ENCODE data around the gene COX8A.

DNA sequence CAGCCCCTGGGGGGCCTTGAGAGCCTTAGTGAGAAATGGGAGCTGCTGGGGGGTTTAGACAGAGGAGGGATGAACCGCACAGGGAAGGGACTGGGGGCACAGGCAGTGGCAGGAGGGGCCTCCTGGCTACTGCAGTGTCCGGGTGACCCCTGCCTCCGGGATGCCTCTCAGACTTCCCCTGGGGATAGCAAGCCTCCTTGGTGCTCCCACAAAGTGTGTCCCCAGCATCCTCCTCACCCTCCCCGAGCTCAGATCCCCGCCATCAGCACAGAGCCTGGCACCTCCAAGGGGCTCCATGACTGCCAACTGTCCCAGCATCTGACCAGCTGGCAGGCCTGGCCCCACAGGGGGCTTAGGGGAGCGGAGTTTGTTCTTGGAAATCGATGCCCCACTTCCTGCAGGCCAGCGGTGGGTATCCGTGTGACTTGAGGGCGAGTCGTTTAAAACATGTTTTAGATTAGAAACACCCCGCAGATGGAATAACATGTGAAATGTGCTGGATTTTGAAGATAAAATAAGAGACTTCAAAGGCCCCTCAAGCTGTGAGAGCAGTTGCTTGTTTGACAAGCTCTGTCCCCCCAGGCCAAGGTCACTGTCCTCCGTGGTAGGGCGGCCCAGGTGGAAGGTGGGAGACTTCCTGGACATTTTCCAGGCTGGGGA is 47.8 kb downstream of the COX8A start:
- TF ChIP-seq, protein P1, sequence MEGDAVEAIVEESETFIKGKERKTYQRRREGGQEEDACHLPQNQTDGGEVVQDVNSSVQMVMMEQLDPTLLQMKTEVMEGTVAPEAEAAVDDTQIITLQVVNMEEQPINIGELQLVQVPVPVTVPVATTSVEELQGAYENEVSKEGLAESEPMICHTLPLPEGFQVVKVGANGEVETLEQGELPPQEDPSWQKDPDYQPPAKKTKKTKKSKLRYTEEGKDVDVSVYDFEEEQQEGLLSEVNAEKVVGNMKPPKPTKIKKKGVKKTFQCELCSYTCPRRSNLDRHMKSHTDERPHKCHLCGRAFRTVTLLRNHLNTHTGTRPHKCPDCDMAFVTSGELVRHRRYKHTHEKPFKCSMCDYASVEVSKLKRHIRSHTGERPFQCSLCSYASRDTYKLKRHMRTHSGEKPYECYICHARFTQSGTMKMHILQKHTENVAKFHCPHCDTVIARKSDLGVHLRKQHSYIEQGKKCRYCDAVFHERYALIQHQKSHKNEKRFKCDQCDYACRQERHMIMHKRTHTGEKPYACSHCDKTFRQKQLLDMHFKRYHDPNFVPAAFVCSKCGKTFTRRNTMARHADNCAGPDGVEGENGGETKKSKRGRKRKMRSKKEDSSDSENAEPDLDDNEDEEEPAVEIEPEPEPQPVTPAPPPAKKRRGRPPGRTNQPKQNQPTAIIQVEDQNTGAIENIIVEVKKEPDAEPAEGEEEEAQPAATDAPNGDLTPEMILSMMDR (IDR thresholded peaks at IDR 0.05) = no peak
- TF ChIP-seq POLR2A (IDR thresholded peaks at IDR 0.05) = no peak
